HepG2 (cell line): ENCODE results near the gene PCIF1. TPM values are rescaled to one million over a fixed set of nuclear protein-coding genes. Genes with fewer than 3 reads are reported as not detected.
A peak's percentile ranks its signal among the peaks of the same experiment; 100 is the strongest.

Experiments used
- ASH2L ChIP-seq: fragments of 300-600, 200-600 bp; sonication (generic); IDR thresholded peaks from 2 replicates; pipeline ENCODE4 v1.7.0; 2017; ENCODE audit warnings: low read depth, mild to moderate bottlenecking, moderate library complexity, mixed read lengths, low read length; ENCODE audit not compliant: insufficient read length
- CCAR2 ChIP-seq: fragments of 200-400 bp; formaldehyde crosslinking; optimal IDR thresholded peaks from 2 replicates; pipeline ENCODE3; 2018; ENCODE audit warnings: low read depth, mild to moderate bottlenecking, low read length, moderate library complexity
- CEBPZ ChIP-seq: IDR thresholded peaks from 2 replicates; pipeline ENCODE4 v1.6.1; 2012; ENCODE audit warnings: low read length, improper control_type of control experiment
- GABPA ChIP-seq, 2 experiments: IDR thresholded peaks; 2 replicates each; pipeline ENCODE4 v1.6.1; 2011 to 2016; ENCODE audit warnings: low read depth in 2 of 2, low read length in 1 of 2, missing biosample characterization in 1 of 2, missing genetic modification characterization in 1 of 2
- JUND ChIP-seq: sonication (generic); formaldehyde crosslinking; IDR thresholded peaks from 2 replicates; pipeline ENCODE4 v1.8.0; 2022; ENCODE audit warnings: mild to moderate bottlenecking, missing genetic modification reagents
- MTERF4 ChIP-seq: sonication (generic); formaldehyde crosslinking; IDR thresholded peaks from 2 replicates; pipeline ENCODE4 v1.8.0; 2023; ENCODE audit warnings: mild to moderate bottlenecking, missing genetic modification reagents
- NFRKB ChIP-seq: fragments of 450-650 bp; IDR thresholded peaks from 2 replicates; pipeline ENCODE4 v1.6.1; 2017
- NRL ChIP-seq: sonication (generic); formaldehyde crosslinking; IDR thresholded peaks from 2 replicates; pipeline ENCODE4 v1.5.0; 2020; ENCODE audit warnings: missing genetic modification reagents, mild to moderate bottlenecking, moderate library complexity, borderline replicate concordance
- SP2 ChIP-seq: sonication (generic); formaldehyde crosslinking; IDR thresholded peaks from 2 replicates; pipeline ENCODE4 v1.5.1; 2020; ENCODE audit warnings: mild to moderate bottlenecking, missing genetic modification reagents
- TCF7 ChIP-seq: sonication (generic); IDR thresholded peaks from 2 replicates; pipeline ENCODE4 v1.6.1; 2016; ENCODE audit warnings: antibody characterized with exemption, low read depth
- TEAD2 ChIP-seq: sonication (generic); formaldehyde crosslinking; IDR thresholded peaks from 2 replicates; pipeline ENCODE4 v1.9.0; 2021; ENCODE audit warnings: missing genetic modification reagents
- TSC22D2 ChIP-seq: sonication (generic); formaldehyde crosslinking; IDR thresholded peaks from 2 replicates; pipeline ENCODE4 v1.5.1; 2020; ENCODE audit warnings: missing genetic modification reagents, mild to moderate bottlenecking, borderline replicate concordance
- YY1 ChIP-seq: IDR thresholded peaks from 2 replicates; pipeline ENCODE4 v1.6.1; 2011; ENCODE audit warnings: low read length, low read depth, moderate library complexity, mild to moderate bottlenecking; ENCODE audit not compliant: insufficient read depth, insufficient replicate concordance
- ZBTB3 ChIP-seq: sonication (generic); formaldehyde crosslinking; IDR thresholded peaks from 2 replicates; pipeline ENCODE4 v1.4.0; 2020; ENCODE audit warnings: low read depth, mild to moderate bottlenecking, moderate library complexity, missing genetic modification reagents, borderline replicate concordance
- ZNF101 ChIP-seq: sonication (generic); formaldehyde crosslinking; IDR thresholded peaks from 2 replicates; pipeline ENCODE4 v1.4.0; 2020; ENCODE audit warnings: mild to moderate bottlenecking, low read depth, missing genetic modification reagents, borderline replicate concordance
- ZNF33B ChIP-seq: sonication (generic); formaldehyde crosslinking; IDR thresholded peaks from 2 replicates; pipeline ENCODE4 v1.5.1; 2020; ENCODE audit warnings: mild to moderate bottlenecking, missing genetic modification reagents
- ZNF619 ChIP-seq: sonication (generic); formaldehyde crosslinking; IDR thresholded peaks from 2 replicates; pipeline ENCODE4 v1.4.0; 2020; ENCODE audit warnings: mild to moderate bottlenecking, missing genetic modification reagents
- ZNF784 ChIP-seq: sonication (generic); formaldehyde crosslinking; IDR thresholded peaks from 2 replicates; pipeline ENCODE4 v1.5.1; 2020; ENCODE audit warnings: missing genetic modification reagents, mild to moderate bottlenecking, borderline replicate concordance
- polyA plus RNA-seq, 8 experiments: library from polyadenylated mRNA; depleted of rRNA in 3 of 8; stranded (reverse) in 7 of 8; unstranded in 1 of 8; fragments of >200 nt; fragmentation: Illumina TruSeq in 4 of 8; extraction: Trizol in 4 of 8; gene quantifications; 2 replicates each; pipeline versions ENCODE4 v1.2.1 to v1.2.3, GENCODE V29; 2011 to 2016; ENCODE audit warnings: low read depth in 4 of 8, missing spikeins in 1 of 8, mixed read lengths in 1 of 8; ENCODE audit not compliant: insufficient read depth in 1 of 8
- total RNA-seq, 5 experiments: library from RNA; depleted of rRNA; stranded (reverse); fragments of >200 nt; fragmentation: Illumina TruSeq; extraction: Trizol; gene quantifications; 2 replicates each; pipeline ENCODE4 v1.2.3, GENCODE V29; 2016; ENCODE audit warnings: low read depth in 1 of 5
- TF ChIP-seq, protein P1 (sequence below): sonication (generic); formaldehyde crosslinking; IDR thresholded peaks from 2 replicates; pipeline ENCODE4 v1.4.0; 2020; ENCODE audit warnings: missing genetic modification reagents, mild to moderate bottlenecking, borderline replicate concordance
- TF ChIP-seq, protein P2 (sequence below): sonication (generic); formaldehyde crosslinking; IDR thresholded peaks from 2 replicates; pipeline ENCODE4 v1.8.0; 2022; ENCODE audit warnings: mild to moderate bottlenecking, missing genetic modification reagents, moderate library complexity

The PCIF1 gene
- total and polyA plus RNA-seq, 2 of the 13 experiments (the other 11 are each of a cell fraction or from before 2014, with no cell fraction given): 20.9 to 24.4 TPM

GRCh38 chr20:45909336-45909808 lies 25.1 kb upstream of the PCIF1 start (continued):
- TF ChIP-seq ZNF101 (CRISPR knock-in tag): no peak
- no peak for TF ChIP-seq TSC22D2
- no peak for TF ChIP-seq MTERF4 (CRISPR knock-in tag)
- TF ChIP-seq, protein P1, sequence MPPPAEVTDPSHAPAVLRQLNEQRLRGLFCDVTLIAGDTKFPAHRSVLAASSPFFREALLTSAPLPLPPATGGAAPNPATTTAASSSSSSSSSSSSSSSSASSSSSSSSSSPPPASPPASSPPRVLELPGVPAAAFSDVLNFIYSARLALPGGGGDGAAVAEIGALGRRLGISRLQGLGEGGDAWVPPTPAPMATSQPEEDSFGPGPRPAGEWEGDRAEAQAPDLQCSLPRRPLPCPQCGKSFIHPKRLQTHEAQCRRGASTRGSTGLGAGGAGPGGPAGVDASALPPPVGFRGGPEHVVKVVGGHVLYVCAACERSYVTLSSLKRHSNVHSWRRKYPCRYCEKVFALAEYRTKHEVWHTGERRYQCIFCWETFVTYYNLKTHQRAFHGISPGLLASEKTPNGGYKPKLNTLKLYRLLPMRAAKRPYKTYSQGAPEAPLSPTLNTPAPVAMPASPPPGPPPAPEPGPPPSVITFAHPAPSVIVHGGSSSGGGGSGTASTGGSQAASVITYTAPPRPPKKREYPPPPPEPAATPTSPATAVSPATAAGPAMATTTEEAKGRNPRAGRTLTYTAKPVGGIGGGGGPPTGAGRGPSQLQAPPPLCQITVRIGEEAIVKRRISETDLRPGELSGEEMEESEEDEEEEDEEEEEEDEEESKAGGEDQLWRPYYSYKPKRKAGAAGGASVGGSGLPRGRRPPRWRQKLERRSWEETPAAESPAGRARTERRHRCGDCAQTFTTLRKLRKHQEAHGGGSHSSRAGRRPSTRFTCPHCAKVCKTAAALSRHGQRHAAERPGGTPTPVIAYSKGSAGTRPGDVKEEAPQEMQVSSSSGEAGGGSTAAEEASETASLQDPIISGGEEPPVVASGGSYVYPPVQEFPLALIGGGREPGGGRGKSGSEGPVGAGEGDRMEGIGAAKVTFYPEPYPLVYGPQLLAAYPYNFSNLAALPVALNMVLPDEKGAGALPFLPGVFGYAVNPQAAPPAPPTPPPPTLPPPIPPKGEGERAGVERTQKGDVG (CRISPR knock-in tag): no peak
- no peak; the same call in 1 of the 2 replicates for TF ChIP-seq ZBTB3 (CRISPR knock-in tag)
- peak; percentile 11 for TF ChIP-seq YY1
- no peak for TF ChIP-seq TCF7
- peak; percentile 44; the same call in 1 of the 2 replicates for TF ChIP-seq ZNF784 (CRISPR knock-in tag)
- TF ChIP-seq CCAR2: no peak
- TF ChIP-seq CEBPZ: no peak
- peak; percentile 45; the same call in 1 of the 2 replicates for TF ChIP-seq JUND (CRISPR knock-in tag)
- no peak for TF ChIP-seq ZNF619
- peak; percentile 25 for TF ChIP-seq ASH2L
- TF ChIP-seq, protein P2, sequence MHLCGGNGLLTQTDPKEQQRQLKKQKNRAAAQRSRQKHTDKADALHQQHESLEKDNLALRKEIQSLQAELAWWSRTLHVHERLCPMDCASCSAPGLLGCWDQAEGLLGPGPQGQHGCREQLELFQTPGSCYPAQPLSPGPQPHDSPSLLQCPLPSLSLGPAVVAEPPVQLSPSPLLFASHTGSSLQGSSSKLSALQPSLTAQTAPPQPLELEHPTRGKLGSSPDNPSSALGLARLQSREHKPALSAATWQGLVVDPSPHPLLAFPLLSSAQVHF (CRISPR knock-in tag): no peak
- no peak for TF ChIP-seq SP2 (CRISPR knock-in tag)
- TF ChIP-seq GABPA (IDR thresholded peaks at IDR 0.05; ENCODE audit: low read depth, low read length): no peak
- peak; percentile 59; the same call in 1 of the 2 replicates for TF ChIP-seq GABPA (CRISPR knock-in tag; IDR thresholded peaks at IDR 0.05; ENCODE audit: low read depth)
- no peak for TF ChIP-seq NFRKB
- TF ChIP-seq NRL (CRISPR knock-in tag): no peak
- TF ChIP-seq TEAD2: no peak
- TF ChIP-seq ZNF33B (CRISPR knock-in tag): no peak
